HG02623 (cell line): ENCODE measurements around the gene UBE3B.

Experiments
- ATAC-seq: cut with Tn5 transposase; IDR thresholded peaks from one replicate; pipeline ENCODE4 v1.9.1; 2021; ENCODE audit warnings: moderate library complexity; ENCODE audit not compliant: unreplicated experiment

UBE3B gene

GRCh38 chr12:109567296-109567695, 89.9 kb downstream of the UBE3B start:
- ATAC-seq = no peak

- ATAC-seq = no peak
Observed at GRCh38 chr12:109567967-109568366, 90.5 kb downstream of the UBE3B start.

GRCh38 chr12:109568486-109568885, 91.1 kb downstream of the UBE3B start:
- no peak for ATAC-seq

- ATAC-seq = no peak
Observed at GRCh38 chr12:109571773-109572505, 94.5 kb downstream of the UBE3B start.

GRCh38 chr12:109572506-109572845, 95.0 kb downstream of the UBE3B start:
- ATAC-seq = no peak

GRCh38 chr12:109573029-109573913, 95.8 kb downstream of the UBE3B start, which contains the start of the genes MMAB and MVK:
MMAB (minus strand) TSS chr12:109573504; CDS start chr12:109573480, 24 bp downstream.
MVK (plus strand) TSS chr12:109573794; CDS start chr12:109574823, 1,029 bp downstream.
- peak; percentile 89 for ATAC-seq

- ATAC-seq = no peak
Observed at GRCh38 chr12:109573914-109574244, 96.4 kb downstream of the UBE3B start.

GRCh38 chr12:109575683-109576082, 98.2 kb downstream of the UBE3B start:
- no peak for ATAC-seq

- ATAC-seq = no peak
Observed at GRCh38 chr12:109577311-109577710, 99.9 kb downstream of the UBE3B start.

GRCh38 chr12:109578330-109578927, 101.0 kb downstream of the UBE3B start:
- ATAC-seq = no peak

- ATAC-seq = no peak
Observed at GRCh38 chr12:109579639-109580038, 102.2 kb downstream of the UBE3B start.

- no peak for ATAC-seq
Observed at GRCh38 chr12:109580272-109580671, 102.8 kb downstream of the UBE3B start.

- no peak for ATAC-seq
Observed at GRCh38 chr12:109580684-109581333, 103.4 kb downstream of the UBE3B start.

GRCh38 chr12:109581334-109581691, 103.9 kb downstream of the UBE3B start:
- no peak for ATAC-seq

GRCh38 chr12:109581856-109582255, 104.4 kb downstream of the UBE3B start:
- ATAC-seq = no peak

GRCh38 chr12:109582636-109583035, 105.2 kb downstream of the UBE3B start:
- ATAC-seq = no peak

GRCh38 chr12:109583733-109584132, 106.3 kb downstream of the UBE3B start:
- ATAC-seq = no peak
